ENCODE measurements around the gene PCK2. TPM values are rescaled to one million over a fixed set of nuclear protein-coding genes. Genes with fewer than 3 reads are reported as not detected.

The PCK2 gene
- total RNA-seq, 2 experiments from 2014 or later, result 49.6 to 54.9 TPM

DNA sequence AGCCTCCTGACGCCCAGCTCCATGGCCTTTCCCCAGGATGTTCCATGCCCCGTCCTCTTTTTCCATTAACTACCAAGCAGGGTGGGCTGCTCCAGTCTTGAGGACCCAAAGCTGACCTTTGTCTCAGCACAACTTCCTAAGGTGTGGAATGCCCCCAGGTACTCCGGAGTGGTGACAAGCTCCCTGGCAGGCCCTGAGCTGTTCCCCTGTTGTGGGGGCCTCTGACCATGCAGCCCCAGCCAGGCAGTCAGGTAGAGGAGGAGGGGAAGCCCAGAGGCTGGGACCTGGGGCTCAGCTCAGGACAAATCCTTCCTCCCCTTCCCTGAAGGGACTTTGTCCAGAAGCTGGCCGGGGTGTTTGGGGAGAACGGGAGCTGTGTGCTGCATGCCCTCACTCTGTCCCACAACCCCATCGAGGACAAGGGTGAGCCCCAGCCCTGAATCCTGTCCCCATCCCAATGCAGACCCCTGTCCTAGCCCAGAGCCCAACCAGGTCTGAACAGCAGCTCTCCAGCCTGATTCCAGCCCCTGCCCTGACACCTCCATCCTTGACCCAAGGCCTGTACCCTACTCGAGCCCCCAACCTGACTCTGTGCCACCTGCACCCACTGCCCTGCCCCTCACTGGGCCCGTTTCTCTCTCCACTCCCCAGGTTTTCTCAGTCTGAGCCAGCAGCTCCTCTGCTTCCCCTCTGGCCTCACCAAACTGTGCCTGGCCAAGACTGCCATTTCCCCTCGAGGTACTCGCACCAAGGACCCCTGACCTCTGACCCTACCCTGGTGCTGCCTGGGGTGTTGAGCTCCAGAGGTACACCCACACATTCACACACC is 37.9 kb upstream of the PCK2 start:
- CTCF ChIA-PET, result interaction anchor here (1.1 to 4.8 kb wide), 7 partner anchors 11 to 215 kb away, joined by 3 to 213 read pairs (median 50); partner anchors contain the start of genes IRF9, PCK2 and RABGGTA
- no peaks in the 10 kb centered on the region for H3K9me3 Mint-ChIP-seq (ENCODE audit: insufficient read depth)
- H3K4me3 Mint-ChIP-seq, result no peak overlapping the region
- H3K27ac Mint-ChIP-seq, result no peak overlapping the region
- H3K27me3 Mint-ChIP-seq (ENCODE audit: low read depth), result peaks cover 16% of the 10 kb centered on the region
- peaks cover 24% of the 10 kb centered on the region for H3K4me1 Mint-ChIP-seq (ENCODE audit: low read depth)
- DNase-seq, result no peak
- H3K36me3 Mint-ChIP-seq (ENCODE audit: low read depth), result no peaks in the 10 kb centered on the region
- ATAC-seq, result no peak
- POLR2A ChIA-PET, result interaction anchor here (0.8 to 3.5 kb wide), 3 partner anchors 31 to 58 kb away, joined by 4 to 30 read pairs (median 12); partner anchors contain the start of genes DCAF11, NRL and PCK2

DNA sequence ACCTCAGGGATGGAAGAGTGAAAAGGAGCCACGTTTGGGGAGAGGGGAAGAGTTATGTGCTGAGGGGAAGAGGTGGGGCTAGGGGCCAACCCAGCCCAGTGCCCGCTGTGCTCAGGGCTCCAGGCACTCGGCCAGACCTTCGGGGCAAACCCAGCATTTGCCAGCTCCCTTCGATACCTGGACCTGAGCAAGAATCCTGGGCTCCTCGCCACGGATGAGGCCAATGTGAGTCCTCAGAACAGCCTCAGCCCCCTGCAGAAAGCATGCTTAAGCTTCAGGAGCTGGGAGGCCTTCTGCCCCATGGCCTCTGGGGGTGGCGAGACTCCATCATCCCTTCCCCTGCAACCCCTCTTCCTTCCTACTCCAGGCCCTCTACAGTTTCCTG is 37.3 kb upstream of the PCK2 start:
- Mint-ChIP-seq H3K36me3 (ENCODE audit: low read depth) (no peaks in the 10 kb centered on the region), H3K27ac (peak overlapping the region; percentile 43), H3K27me3 (ENCODE audit: low read depth) (peaks cover 14% of the 10 kb centered on the region), H3K4me1 (ENCODE audit: low read depth) (peaks cover 20% of the 10 kb centered on the region), H3K9me3 (ENCODE audit: insufficient read depth) (no peaks in the 10 kb centered on the region), H3K4me3 (no peak overlapping the region)
- ChIA-PET CTCF (interaction anchor here (0.9 to 4.8 kb wide), 10 partner anchors 10 to 194 kb away, joined by 3 to 213 read pairs (median 13); partner anchors contain the start of genes EMC9, IRF9, PCK2 and PSME1), POLR2A (interaction anchor here (0.8 to 3.5 kb wide), 5 partner anchors 18 to 57 kb away, joined by 4 to 30 read pairs (median 12); partner anchors contain the start of genes DCAF11, NRL and PCK2)
- ATAC-seq, result no peak
- no peak for DNase-seq

DNA sequence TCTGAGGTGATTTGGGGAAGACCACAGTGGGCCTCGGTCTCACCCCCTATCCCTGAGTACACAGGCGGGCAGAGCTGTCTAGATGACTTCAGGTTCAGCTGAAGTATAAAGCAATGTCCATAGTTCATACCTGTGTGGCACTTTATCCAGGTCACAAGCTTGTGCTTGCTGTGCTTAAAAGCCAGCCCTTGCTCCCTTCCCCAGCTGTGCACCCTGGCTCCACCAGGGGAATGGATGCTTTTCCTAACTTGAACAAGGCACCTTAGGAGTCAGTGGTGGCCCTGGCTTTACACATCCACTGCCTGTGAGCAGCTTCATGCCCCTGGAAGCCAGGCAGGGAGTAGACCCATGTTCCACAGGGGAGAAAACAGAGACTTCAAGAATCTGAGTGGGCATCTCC is 36.8 kb upstream of the PCK2 start:
- no peak for ATAC-seq
- Mint-ChIP-seq H3K27me3 (ENCODE audit: low read depth) (peaks cover 14% of the 10 kb centered on the region), H3K9me3 (ENCODE audit: insufficient read depth) (no peaks in the 10 kb centered on the region), H3K27ac (peak overlapping the region; percentile 43), H3K4me1 (ENCODE audit: low read depth) (peaks cover 20% of the 10 kb centered on the region), H3K36me3 (ENCODE audit: low read depth) (no peaks in the 10 kb centered on the region), H3K4me3 (no peak overlapping the region)
- DNase-seq, result no peak
- ChIA-PET POLR2A (interaction anchor here (0.5 to 3.5 kb wide), 9 partner anchors 17 to 186 kb away, joined by 3 to 30 read pairs (median 5); partner anchors contain the start of genes CHMP4A, DCAF11, IRF9 and NRL), CTCF (interaction anchor here (0.9 to 4.8 kb wide), 21 partner anchors 10 to 193 kb away, joined by 3 to 213 read pairs (median 6); partner anchors contain the start of genes CPNE6, EMC9, IRF9 and PCK2)

DNA sequence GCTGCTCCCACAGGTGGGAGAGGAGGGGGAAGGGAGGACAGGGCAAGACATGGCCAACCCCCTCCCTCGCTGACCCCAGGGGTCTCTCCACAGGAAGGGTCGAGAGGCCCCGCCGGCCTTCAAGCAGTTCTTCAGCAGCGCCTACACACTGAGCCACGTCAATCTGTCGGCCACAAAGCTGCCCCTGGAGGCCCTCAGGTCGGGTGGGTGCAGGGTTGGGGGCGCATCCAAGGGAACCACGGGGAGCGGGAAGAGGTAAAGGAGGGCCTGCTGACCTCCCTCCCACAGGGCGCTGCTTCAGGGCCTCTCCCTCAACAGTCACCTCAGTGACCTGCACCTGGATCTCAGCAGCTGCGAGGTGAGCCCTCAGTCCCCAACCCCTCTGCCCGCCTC is 36.2 kb upstream of the PCK2 start:
- ChIA-PET CTCF (interaction anchor here (0.6 to 4.8 kb wide), 37 partner anchors 9 to 373 kb away, joined by 3 to 213 read pairs (median 5); partner anchors contain the start of genes CIDEB, CPNE6, DCAF11 and DHRS4L2), POLR2A (interaction anchor here (0.5 to 3.5 kb wide), 13 partner anchors 17 to 185 kb away, joined by 3 to 30 read pairs (median 5); partner anchors contain the start of genes CHMP4A, DCAF11, IRF9 and NRL)
- Mint-ChIP-seq H3K27ac (peak overlapping the region; percentile 72), H3K4me1 (ENCODE audit: low read depth) (peaks cover 15% of the 10 kb centered on the region), H3K36me3 (ENCODE audit: low read depth) (no peaks in the 10 kb centered on the region), H3K4me3 (no peak overlapping the region), H3K9me3 (ENCODE audit: insufficient read depth) (no peaks in the 10 kb centered on the region), H3K27me3 (ENCODE audit: low read depth) (peaks cover 10% of the 10 kb centered on the region)
- peak; percentile 21 for ATAC-seq
- DNase-seq, result no peak

DNA sequence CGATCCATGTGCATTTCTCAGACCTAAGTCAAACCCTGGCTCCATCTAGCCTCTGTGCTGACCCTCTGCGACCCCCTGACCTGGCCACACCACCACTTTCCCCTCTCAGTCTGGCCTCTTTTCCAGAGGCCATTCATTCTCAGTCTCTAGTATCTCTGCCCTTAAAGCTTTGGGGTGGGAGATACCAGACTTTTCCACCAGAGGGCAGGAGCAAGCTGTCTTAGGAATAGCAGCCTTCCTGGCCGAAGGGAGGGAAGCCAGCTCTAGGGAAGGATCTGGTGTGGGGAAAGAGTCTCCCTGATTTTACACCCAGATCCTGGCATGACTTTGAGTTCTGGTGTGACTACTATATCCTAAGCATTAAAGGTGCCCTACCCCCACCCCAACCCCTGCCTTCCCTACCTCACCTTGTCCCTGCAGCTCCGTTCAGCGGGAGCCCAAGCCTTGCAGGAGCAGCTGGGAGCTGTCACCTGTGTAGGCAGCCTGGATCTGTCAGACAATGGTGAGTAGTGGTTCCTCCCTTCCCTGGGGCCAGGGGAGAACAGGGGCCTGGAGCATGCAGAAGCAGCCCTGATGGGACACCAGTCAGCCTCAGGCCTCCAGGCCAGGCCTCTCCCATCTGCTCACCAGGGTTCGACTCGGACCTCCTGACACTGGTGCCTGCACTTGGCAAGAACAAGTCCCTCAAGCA is 35.7 kb upstream of the PCK2 start:
- Mint-ChIP-seq H3K9me3 (ENCODE audit: insufficient read depth) (no peaks in the 10 kb centered on the region), H3K4me3 (no peak overlapping the region), H3K4me1 (ENCODE audit: low read depth) (peaks cover 10% of the 10 kb centered on the region), H3K27ac (peak overlapping the region; percentile 72), H3K36me3 (ENCODE audit: low read depth) (no peaks in the 10 kb centered on the region), H3K27me3 (ENCODE audit: low read depth) (peaks cover 5% of the 10 kb centered on the region)
- ATAC-seq (peak; percentile 75), DNase-seq (peak; percentile 81)
- POLR2A ChIA-PET, result interaction anchor here (0.7 to 3.5 kb wide), 12 partner anchors 16 to 185 kb away, joined by 3 to 30 read pairs (median 4); partner anchors contain the start of genes CHMP4A, IRF9, PCK2 and PSME1
- CTCF ChIA-PET, result interaction anchor here (0.6 to 4.8 kb wide), 37 partner anchors 8 to 373 kb away, joined by 3 to 213 read pairs (median 5); partner anchors contain the start of genes CIDEB, CPNE6, DCAF11 and DHRS4L2

DNA sequence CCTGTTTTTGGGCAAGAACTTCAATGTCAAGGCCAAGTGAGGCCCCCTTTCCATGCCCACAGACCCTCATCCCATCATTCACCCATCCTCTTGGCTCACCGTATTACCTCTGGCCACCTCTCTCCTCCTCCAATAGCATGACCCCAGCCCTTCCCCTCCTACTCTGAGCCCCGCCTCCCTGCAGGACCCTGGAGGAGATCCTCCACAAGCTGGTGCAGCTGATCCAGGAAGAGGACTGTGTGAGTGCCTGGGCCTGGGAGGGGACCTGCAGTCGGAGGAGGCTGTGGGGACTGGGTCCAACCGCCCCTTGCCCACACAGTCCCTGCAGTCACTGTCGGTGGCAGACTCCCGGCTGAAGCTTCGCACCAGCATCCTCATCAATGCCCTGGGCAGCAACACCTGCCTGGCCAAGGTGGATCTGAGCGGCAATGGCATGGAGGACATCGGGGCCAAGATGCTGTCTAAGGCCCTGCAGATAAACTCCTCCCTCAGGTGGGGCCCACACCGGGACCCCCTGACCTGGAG is 35.1 kb upstream of the PCK2 start:
- Mint-ChIP-seq H3K4me3 (no peak overlapping the region), H3K27me3 (ENCODE audit: low read depth) (peaks cover 2% of the 10 kb centered on the region), H3K4me1 (ENCODE audit: low read depth) (peaks cover 5% of the 10 kb centered on the region), H3K9me3 (ENCODE audit: insufficient read depth) (no peaks in the 10 kb centered on the region), H3K27ac (no peak overlapping the region), H3K36me3 (ENCODE audit: low read depth) (no peaks in the 10 kb centered on the region)
- CTCF ChIA-PET, result interaction anchor here (0.9 to 4.8 kb wide), 30 partner anchors 8 to 372 kb away, joined by 3 to 213 read pairs (median 6); partner anchors contain the start of genes CIDEB, CPNE6, DCAF11 and IRF9
- ATAC-seq (no peak), DNase-seq (no peak)
- POLR2A ChIA-PET, result interaction anchor here (0.8 to 3.5 kb wide), 8 partner anchors 16 to 184 kb away, joined by 3 to 30 read pairs (median 5); partner anchors contain the start of genes CHMP4A, IRF9 and PCK2

DNA sequence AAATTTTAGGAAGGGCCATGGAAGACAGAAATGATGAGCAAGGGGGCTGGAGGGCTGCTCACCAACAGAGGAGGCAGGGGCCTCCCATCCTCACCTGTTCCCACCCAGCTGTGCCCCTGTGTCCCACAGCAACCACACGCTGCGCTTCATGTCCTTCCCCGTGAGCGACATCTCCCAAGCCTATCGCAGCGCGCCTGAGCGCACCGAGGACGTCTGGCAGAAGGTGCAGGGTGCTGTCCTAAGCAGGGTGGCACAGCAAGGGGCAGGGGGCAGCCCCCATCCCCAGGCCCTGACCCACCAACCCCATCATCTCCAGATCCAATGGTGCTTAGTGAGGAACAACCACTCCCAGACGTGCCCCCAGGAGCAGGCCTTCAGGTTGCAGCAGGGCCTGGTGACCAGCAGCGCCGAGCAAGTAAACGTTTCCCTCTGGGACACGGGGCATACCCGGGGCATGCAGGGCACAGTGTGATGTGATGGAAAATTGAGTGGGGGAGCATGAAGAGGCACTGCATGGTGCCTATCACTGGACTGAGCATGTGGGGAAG is 34.2 kb upstream of the PCK2 start:
- H3K4me1 Mint-ChIP-seq (ENCODE audit: low read depth), result peaks cover 5% of the 10 kb centered on the region
- ATAC-seq, result no peak
- DNase-seq, result no peak
- H3K9me3 Mint-ChIP-seq (ENCODE audit: insufficient read depth), result no peaks in the 10 kb centered on the region
- H3K36me3 Mint-ChIP-seq (ENCODE audit: low read depth), result no peaks in the 10 kb centered on the region
- no peak overlapping the region for H3K4me3 Mint-ChIP-seq
- H3K27ac Mint-ChIP-seq, result no peak overlapping the region
- H3K27me3 Mint-ChIP-seq (ENCODE audit: low read depth), result peaks cover 2% of the 10 kb centered on the region
- POLR2A ChIA-PET, result interaction anchor here (0.8 kb wide), 1 partner anchor 15 kb away, joined by 3 read pairs; no protein-coding TSS in a partner anchor
- CTCF ChIA-PET, result interaction anchor here (2.8 to 4.5 kb wide), 4 partner anchors 26 to 48 kb away, joined by 18 to 213 read pairs (median 30); partner anchors contain the start of gene PCK2

DNA sequence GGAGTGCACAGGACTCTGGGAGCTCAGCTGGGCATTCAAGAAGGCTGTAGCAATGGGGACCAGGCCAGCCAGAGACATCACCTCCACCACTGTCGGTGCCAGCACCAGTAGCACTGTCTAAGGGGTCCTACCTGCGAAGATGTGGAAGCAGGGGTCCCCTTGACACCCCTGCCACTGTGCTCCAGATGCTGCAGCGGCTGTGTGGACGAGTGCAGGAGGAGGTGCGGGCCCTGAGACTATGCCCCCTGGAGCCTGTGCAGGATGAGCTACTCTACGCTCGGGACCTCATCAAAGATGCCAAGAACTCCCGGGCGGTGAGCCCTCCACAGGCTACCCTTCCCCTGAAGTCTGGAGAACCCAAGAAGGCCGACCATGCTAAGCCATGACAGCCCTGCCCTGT is 33.7 kb upstream of the PCK2 start:
- ATAC-seq (no peak), DNase-seq (no peak)
- H3K9me3 Mint-ChIP-seq (ENCODE audit: insufficient read depth), result no peaks in the 10 kb centered on the region
- H3K27me3 Mint-ChIP-seq (ENCODE audit: low read depth), result peaks cover 2% of the 10 kb centered on the region
- H3K36me3 Mint-ChIP-seq (ENCODE audit: low read depth), result no peaks in the 10 kb centered on the region
- no peak overlapping the region for H3K4me3 Mint-ChIP-seq
- no peak overlapping the region for H3K27ac Mint-ChIP-seq
- ChIA-PET CTCF (interaction anchor here (0.9 to 3.4 kb wide), 5 partner anchors 21 to 101 kb away, joined by 4 to 38 read pairs (median 6); partner anchors contain the start of gene IRF9), POLR2A (interaction anchor here (1.9 kb wide), 1 partner anchor 54 kb away, joined by 6 read pairs; the partner anchor contains the start of genes DCAF11 and NRL)
- peaks cover 5% of the 10 kb centered on the region for H3K4me1 Mint-ChIP-seq (ENCODE audit: low read depth)

DNA sequence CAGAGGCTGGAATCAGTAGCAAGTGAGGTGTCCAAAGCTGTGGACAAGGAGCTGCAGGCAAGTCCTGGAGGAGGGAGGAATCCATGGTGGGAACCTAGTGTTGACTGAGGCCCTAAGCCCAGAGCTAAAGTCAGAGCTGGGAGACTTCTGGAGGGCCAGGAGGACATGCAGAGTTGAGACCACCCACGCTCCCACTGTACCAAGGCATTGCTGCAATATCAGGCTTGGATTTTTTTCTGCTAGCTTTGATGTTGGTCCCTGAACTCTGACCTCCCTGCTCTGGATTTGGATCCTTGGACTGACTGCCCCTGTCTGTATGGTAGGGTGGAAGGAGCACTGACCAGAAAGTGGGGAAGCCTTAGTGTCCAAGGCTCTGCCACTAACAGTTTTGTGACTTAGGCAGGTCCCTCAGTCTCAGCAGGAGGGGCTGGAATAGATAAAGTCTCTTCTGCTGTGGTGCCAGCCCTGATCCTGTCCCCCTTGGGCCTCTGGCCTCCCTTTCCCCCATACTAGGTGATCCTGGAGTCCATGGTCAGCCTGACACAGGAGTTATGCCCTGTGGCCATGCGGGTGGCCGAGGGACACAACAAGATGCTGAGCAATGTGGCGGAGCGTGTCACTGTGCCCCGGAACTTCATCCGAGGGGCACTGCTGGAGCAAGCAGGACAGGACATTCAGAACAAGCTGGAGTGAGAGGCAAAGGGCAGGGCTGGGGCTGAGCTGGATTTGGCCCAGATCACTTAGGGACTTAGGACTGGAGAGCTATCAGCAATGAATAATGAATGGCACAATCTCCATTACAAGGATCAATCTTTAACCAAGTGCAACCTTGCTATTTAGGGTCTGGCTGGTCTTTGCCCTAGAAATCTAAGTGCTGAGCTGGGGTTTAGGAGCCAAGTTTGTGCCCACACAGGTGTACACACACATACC is 32.9 kb upstream of the PCK2 start:
- ATAC-seq, result no peak
- no peak for DNase-seq
- H3K36me3 Mint-ChIP-seq (ENCODE audit: low read depth), result no peaks in the 10 kb centered on the region
- POLR2A ChIA-PET, result interaction anchor here (1.2 to 1.9 kb wide), 3 partner anchors 20 to 53 kb away, joined by 4 to 7 read pairs (median 6); partner anchors contain the start of genes DCAF11, NRL and PCK2
- CTCF ChIA-PET, result interaction anchor here (0.6 to 3.4 kb wide), 8 partner anchors 9 to 100 kb away, joined by 3 to 38 read pairs (median 4); partner anchors contain the start of genes CPNE6 and IRF9
- peaks cover 2% of the 10 kb centered on the region for H3K27me3 Mint-ChIP-seq (ENCODE audit: low read depth)
- H3K9me3 Mint-ChIP-seq (ENCODE audit: insufficient read depth), result no peaks in the 10 kb centered on the region
- H3K4me1 Mint-ChIP-seq (ENCODE audit: low read depth), result peaks cover 5% of the 10 kb centered on the region
- H3K27ac Mint-ChIP-seq, result no peak overlapping the region
- no peak overlapping the region for H3K4me3 Mint-ChIP-seq
